GM23248 (cell line): Measurements from ENCODE around the gene FXR1.
"Not testable (repeated sequence)": the region's sequence is repeated elsewhere in the genome, so short reads cannot be mapped to it uniquely, and the experiment has no call there.

Source experiments
- EZH2 ChIP-seq: fragments of 200-600 bp; sonication (generic); IDR thresholded peaks from 2 replicates; pipeline ENCODE4 v1.6.1; 2018; ENCODE audit warnings: antibody characterized with exemption, mild to moderate bottlenecking; ENCODE audit not compliant: insufficient read depth, poor library complexity, severe bottlenecking
- EZH2phosphoT487 ChIP-seq: fragments of 200-600 bp; sonication (generic); IDR thresholded peaks from 2 replicates; pipeline ENCODE4 v1.6.1; 2018; ENCODE audit warnings: antibody characterized with exemption, moderate library complexity, mild to moderate bottlenecking, low read depth; ENCODE audit not compliant: insufficient read depth

DNA sequence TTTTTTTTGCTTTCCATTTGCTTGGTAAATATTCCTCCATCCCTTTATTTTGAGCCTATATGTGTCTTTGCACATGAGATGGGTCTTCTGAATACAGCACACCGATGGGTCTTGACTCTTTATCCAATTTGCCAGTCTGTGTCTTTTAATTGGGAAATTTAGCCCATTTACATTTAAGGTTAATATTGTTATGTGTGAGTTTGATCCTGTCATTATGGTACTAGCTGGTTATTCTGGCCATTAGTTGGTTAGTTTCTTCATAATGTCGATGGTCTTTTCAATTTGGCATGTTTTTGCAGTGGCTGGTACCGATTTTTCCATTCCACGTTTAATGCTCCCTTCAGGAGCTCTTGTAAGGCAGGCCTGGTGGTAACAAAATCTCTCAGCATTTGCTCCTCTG lies 89.9 kb downstream of the FXR1 start:
- not testable (repeated sequence) for TF ChIP-seq EZH2, EZH2phosphoT487
